HG03095 (cell line): ENCODE results near the gene BRINP3.

Source experiments
- ATAC-seq: cut with Tn5 transposase; IDR thresholded peaks from one replicate; pipeline ENCODE4 v1.9.1; 2021; ENCODE audit warnings: moderate library complexity; ENCODE audit not compliant: unreplicated experiment

Gene BRINP3

DNA sequence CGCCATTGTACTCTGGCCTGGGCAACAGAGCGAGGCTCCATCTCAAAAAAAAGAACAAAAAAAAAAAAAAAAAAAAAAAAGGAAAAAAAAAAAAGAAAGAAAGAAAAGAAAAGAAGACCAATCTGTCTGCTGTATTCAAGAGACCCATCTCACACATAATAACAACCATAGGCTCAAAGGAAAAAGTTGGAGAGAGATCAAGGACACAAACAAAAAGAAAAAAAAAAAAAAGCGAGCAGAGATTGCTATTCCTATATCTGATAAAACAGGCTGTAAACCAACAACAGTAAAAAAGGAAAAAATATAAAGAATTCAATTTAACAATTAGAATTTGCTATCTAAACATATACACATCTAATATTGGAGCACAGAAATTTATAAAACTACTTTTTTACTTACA, 150.4 kb downstream of the BRINP3 start:
- ATAC-seq: no peak

DNA sequence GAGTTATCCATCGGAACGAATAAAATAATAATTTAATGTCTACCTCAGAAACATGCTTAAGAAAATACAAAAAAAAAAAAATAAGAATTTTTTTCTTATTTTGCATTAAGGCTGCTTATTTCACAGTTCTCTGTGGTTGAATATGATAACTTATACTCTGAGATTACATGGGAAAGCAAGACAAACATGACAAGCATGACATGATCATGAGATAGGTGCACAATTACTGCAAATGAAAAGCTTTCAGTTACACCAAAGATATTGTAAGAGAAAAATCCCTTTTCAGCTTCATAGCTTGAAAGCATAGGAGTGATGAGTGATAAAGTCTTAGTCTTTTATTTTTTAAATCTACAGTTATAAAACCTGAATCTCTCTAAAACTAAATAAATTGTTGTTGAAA, 154.1 kb downstream of the BRINP3 start:
- ATAC-seq: no peak

DNA sequence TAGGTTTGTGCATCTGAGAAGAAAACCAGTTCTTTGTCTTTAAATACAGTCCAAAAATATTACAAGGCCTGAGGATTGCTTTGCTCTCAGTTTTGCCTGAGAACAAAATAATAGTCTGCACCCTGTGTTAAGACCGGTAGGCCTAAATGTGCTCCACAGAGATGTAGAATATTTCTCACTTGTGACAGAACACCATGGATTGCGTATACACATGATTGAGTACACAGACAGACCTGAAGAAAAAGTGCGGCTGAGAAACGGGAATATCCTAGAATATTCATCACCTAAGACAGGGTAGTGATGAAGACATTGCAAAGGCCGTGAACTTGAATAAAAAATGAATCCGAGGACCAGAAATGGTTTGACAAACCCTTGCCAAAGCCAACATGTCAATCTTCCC, 155.4 kb downstream of the BRINP3 start:
- ATAC-seq: no peak

DNA sequence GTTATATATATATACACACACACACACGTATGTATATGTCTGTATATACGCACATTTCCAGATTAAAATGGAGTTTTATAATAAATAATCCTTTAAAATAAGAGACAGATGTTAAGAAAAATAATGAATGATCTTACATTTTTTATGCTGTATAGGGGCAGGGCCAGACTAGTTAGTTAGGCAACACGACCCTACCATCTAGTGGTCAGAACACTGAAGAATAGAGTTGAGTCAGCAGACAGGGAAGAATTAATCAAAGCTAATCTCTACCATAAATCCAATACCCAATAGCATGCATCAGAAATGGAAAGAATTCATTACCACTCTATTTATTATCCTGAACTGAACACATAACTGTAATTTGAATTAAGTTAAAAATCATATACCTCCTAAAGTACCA, 156.7 kb downstream of the BRINP3 start:
- no peak for ATAC-seq

DNA sequence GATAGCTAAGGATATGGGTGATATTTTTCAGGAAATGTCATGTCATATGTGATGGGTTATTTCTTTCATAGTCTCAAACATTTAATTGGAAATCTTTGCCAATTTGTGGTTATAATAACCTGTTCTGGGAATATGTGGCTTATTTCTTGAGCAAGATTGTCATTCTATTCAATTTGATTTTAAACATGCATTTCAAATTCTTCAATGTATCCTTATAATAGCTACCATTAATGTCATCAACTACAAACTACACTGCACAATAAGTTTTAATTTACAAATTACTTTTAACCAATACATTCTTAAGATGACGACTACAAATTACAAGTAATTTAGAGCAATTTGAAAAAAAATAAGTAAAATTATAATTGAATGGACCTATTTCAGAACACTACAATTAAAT, 164.9 kb downstream of the BRINP3 start:
- ATAC-seq: no peak

DNA sequence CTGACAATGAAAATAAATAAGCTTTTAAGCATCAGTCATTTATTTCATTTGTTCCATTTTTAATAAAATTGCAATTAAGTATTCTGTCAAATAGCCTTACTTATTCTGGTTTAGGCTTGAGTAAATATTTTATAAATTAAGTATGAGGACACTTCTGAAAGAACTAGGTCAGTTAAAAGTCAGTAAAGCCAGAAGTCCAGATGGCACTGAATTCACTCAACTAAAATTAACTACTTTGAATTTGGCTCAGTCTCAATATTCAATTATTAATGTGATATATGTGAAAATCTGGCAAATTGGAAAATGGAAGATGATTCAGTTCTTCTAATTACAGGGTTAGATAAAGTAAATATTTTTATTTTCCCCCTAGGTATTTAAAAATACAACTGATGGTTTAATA, 174.2 kb downstream of the BRINP3 start:
- no peak for ATAC-seq

DNA sequence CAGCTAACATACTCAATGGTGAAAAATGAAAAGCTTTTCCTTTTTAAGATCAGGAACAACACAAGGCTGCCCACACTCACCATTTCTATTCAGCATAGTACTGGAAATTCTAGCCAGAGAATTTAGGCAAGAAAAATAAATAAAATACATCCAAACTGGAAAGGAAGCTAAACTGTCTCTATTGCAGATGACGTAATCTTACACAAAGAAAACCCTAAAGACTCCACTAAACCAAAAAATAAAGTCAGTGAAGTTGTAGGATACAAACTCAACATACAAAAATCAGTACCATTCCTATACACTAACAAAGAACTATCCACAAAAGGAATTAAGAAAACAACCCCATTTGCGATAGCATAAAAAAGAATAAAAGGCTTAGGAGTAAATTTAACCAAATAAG, 181.2 kb downstream of the BRINP3 start:
- ATAC-seq: no peak

DNA sequence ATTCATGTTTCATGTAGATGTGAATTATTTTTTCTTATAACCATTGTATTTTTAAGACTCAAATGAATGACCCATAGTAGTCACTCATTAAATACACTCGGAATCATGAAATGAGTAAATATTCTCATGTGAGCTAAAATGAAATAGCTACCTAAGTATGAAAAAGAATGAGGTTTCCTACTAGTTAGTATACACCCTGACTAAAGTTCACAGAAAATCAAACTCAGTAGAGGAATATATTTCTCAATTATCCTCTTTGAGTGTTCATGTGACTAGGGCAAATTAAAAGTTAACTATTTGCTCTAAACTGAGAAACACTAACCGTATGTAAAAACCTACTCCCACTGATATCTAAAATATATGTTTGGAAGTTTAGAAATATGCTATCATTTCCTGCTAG, 187.8 kb downstream of the BRINP3 start:
- ATAC-seq: no peak

DNA sequence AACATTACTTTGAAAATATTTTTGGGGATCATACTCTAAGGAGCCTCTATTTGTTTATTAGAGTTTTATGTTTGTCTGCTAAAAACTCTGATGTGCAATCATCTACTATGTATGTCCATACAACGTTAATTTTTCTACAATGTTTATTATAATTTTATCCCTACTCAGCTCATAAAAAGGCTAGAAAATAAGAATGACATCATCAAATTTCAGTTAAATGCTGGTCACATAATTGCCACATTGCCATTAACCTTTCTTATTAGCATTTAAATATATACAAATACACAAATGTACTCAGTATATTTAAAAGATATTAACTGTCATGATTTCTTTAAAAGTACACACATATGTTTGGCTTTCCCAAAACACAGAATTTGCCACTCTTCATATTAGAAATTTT, 191.6 kb downstream of the BRINP3 start:
- no peak for ATAC-seq

DNA sequence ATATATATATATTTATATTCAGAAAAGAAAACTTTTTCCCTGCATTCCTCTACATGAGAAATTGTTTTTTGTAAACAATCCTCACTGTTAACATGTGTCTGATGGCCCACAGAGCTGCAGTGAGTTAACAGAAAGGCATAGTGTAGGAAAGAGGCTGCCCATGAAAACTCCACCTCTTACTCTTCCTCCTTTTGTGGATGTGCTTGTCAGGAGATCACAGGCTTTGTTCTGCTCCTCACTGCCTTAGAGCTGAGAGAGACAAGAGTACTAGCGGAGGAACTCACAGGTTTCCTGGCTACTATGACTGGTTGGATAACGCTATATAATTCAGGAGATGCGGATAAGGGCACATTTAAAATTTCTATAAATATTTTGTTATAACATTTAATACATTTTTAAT, 200.6 kb downstream of the BRINP3 start:
- ATAC-seq: no peak

DNA sequence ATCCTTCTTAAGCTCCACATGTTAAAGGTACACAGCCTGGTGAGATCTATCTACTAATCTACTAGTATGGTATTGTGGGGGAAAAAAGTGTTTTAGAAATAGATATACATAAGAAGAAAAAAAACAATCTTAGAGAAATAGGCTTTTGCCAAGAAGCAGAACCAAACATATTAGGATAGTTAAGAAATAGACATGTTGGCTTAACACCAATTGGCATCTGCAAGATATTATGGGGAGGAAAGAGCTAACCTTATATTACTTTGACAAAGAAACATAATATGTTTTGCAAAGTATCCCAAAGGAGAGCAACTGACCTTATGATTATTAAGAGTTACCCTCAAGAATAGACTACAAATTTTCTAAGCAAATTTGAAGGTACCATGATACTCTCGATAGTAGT, 202.9 kb downstream of the BRINP3 start:
- ATAC-seq: no peak

DNA sequence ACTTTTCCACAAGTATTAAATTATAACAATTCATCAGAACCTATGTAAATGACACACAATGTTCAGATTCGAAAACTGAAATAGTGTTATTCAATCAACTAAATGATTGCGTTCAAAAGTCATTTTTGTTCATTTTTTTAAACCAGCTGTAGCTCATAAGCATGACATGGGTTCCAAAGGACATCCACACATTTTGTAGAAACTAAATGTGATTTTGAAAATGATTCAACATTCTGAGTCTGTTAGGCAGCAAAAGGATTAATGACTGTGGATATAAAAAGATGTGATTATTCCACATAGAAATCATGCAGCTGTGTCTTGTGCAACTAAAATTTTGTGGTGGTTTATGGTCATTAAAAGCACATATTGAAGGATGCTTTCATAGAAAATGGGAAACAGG, 204.5 kb downstream of the BRINP3 start:
- ATAC-seq: no peak

DNA sequence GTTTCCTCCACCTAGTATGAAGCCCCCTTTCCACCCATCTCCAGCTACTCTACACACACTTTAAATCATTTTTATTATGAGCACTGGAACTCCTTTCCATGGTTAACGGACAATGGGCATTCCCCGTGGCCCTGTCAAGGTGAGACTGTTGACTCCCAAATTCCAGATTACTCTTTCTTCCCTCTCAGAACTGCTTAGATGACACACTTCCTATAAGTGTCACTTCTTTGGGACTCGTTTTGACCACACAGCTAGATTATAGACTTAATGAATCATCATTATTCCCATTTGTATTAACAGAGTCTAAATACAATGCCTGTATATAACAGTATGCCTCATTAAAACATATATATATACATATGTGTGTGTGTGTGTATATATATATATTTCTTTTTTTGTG, 215.1 kb downstream of the BRINP3 start:
- no peak for ATAC-seq

DNA sequence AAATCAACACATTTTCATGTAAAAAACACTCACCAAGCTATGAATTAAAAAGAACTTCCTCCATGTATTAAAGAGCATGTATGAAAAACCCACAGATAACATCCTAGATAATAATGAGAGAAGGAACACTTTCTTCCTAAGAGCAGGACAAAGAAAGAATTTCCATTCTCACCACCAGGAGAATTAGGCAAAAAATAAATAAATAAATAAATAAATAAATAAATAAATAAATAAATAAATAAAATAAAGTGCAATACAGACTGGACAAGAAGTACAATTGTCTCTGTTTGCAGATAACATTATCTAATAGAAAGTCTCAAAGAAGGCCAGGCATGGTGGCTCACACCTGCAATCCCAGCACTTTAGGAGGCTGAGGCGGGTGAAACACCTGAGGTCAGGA, 218.2 kb downstream of the BRINP3 start:
- ATAC-seq: no peak

DNA sequence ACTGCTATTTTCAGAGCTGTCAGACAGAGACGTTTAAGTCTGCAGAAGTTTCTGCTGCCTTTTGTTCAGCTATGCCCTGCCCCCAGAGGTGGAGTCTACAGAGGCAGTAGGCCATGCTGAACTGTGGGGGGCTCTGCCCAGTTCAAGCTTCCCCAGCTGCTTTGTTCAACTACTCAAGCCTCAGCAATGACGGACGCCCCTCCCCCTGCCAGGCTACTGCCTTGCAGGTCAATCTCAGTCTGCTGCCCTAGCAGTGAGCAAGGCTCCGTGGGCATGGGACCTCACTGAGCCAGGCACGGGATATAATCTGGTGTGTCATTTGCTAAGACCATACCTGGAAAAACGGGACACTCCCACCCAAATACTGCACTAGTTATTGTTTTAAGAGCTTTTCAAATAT, 219.7 kb downstream of the BRINP3 start:
- ATAC-seq: no peak

DNA sequence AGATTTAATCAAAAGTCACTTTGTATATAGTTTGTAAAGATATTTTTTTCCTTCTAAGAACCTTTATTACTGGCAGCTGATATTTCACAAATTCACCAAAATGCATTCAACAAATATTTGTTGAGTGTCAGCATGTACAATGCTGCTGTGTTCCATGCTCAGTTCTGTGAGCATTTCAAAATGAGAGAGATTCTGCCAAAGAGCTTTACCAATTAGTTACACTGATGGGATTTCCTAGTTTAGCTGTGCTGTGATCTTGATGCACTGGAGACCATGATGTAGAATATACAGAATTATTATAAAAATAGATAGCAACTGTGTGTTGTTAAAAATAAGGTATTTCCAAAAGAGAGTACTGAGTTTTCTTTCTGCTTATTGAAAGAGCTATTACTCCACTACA, 225.6 kb downstream of the BRINP3 start:
- ATAC-seq: no peak

DNA sequence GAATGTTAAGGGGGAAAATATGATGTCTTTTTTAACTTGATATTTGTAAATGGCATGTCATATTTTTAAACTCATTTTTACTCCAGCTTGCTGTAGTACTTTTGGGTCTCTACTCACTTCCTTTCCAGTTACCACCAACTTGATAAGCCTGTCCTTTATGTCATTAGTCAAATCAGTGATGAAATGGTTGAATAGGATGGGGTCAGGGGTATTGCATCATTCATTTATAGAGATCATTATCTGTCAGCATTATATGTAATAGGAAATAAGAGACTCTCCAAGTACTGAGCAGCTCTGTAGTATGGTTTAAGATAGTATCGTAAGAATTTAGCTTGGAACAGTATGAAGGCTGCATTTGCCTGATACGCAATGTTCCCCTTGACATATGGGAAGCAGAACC, 227.3 kb downstream of the BRINP3 start:
- no peak for ATAC-seq

DNA sequence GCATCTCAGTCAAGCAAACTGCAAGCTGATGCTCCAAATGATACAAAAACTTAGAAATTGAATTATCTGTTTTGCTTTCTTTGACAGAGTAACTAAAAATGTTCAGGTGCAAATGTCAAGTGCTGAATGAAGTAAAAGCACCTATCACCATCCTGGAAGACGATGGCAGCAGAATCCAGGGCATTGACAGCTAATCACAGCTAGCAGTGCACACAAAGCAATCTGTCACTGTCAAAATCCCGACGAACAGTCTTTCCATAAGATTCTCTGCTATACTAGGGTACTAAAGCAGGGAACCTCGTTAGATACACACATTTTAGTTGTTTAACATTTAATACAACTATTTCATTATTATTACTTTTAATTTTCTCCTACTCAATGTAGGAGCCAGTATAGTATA, 233.3 kb downstream of the BRINP3 start:
- no peak for ATAC-seq

DNA sequence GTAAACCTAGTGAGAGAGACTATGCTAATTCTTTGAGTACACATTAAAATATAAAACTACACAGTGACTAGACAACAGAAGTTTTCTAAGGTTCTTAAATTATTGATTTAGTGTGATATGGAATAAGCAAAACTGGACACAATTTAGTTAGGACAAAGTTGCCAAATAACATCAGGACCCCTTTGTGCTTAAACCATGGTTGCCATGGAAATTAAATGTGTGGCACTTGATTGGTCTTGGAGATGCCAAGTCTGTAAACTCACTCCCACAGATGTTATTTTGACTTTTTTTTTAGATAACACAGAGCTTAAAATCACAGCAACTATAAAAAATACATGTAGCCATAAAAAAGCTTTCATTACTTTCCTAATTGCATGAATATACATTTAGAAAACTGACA, 234.6 kb downstream of the BRINP3 start:
- ATAC-seq: no peak

DNA sequence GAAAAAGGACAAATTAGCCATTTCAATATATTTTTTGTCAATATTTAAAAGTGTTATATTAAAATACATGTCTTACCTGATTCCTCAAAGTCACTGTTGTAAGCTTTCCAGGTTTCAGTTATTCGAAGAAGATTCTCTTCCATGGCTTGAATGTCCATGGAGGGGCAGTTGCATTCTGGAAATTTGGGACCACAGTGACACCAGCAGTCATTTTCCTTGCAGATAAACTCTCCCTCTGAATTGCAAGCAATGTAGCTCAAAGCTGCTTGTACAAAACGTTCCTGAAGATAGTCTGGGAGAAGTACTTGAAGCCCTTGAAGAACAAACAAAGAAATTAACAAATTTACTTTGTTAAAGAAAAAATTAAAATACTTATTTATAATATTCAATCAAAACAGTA, 251.7 kb downstream of the BRINP3 start:
- no peak for ATAC-seq

DNA sequence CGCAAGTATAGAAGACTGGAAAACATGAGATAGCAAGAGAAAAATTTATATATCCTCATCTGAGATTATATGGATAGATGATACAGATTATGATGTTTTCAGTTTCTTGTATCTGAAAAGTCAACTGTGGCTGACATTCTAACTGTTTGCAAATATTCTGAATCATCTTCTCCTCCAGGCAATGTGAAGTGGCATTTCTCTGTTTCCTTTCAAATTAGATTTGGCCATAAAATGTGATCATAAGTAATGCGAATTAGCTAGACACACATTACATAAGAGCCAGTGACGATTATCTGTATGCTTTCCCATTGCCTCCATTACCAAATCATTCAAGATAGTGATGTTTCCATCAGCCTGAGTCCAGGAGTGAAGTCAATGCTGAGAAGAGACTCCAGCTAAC, 265.2 kb downstream of the BRINP3 start:
- ATAC-seq: no peak

DNA sequence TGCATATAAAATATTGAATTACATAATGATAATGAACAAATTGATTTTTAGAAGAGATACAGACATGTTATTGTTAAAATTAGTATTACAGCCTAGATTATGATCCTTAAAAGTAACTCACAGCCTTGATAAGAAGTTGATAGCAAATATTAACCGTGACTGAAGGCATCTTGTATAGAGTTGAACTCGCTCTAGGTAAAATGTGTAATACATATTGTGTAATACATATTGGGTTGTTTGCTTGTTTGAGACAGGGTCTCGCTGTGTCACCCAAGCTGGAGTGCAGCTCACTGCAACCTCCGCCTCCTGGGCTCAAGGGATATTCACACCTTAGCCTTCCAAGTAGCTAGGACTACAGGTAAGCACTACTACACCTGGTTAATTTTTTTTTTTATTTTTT, 269.9 kb downstream of the BRINP3 start:
- no peak for ATAC-seq

DNA sequence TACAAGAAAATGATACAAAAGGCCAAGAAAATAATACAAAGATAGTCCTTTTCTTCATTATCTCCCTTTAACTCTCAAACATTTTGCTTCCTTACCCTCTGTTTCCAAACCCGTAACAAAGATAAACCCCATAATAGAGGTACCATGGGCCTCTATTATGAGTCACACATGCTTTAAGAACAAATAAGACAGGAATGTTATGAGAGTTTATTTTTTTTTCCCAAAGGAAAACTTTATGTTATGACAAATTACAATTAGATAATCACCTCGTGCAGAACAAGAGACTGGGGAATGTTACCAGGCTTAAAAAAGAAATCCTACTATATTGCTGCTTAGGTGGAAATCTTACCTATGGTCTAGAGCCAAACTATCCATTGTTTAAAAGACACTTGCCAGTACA, 272.0 kb downstream of the BRINP3 start:
- ATAC-seq: no peak

DNA sequence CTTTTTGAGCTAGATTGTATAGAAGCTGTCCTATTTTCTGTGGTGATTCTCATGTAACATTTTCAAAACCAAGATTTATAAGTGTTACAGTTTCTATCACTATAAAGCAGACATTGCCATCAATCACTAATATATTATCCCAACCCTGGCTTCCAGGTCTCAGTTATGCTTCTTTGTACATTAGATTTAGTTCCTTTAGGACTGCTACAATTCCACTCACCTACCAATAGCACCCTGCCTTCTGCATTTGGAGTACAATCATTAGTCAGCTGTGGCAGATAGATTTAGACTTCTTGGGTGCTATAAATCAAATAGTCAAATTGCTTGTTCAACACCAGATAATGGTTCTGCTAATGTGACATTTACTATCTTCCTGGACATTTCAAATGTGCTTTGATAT, 281.6 kb downstream of the BRINP3 start:
- no peak for ATAC-seq
